Fibroblast of lung (primary cell): ENCODE data around the gene UBQLN4.

Experiments used
- CTCF ChIP-seq, 2 donors: IDR thresholded peaks in 1 of 2; conservative IDR thresholded peaks in 1 of 2; 1 replicate in 1 of 2; 2 replicates in 1 of 2; pipeline ENCODE4 v1.5.1; 2011 to 2012; ENCODE audit warnings: low read length in 2 of 2, control low read depth in 1 of 2, inconsistent platforms in 1 of 2, low read depth in 1 of 2, mild to moderate bottlenecking in 1 of 2
- EZH2 ChIP-seq: IDR thresholded peaks from 2 replicates; pipeline ENCODE4 v1.5.1; 2012; ENCODE audit warnings: low read length, control low read depth, mild to moderate bottlenecking; ENCODE audit errors: missing control alignments

GRCh38 chr1:156063997-156064285 is 10.3 kb upstream of the UBQLN4 start:
- no peak for TF ChIP-seq CTCF (conservative IDR thresholded peaks at IDR 0.05 in 1 of 2, IDR thresholded peaks at IDR 0.05 in 1 of 2; ENCODE audit: low read depth in 1 of 2, low read length in 2 of 2)
- TF ChIP-seq EZH2: no peak
